Nephron (organoid): ENCODE measurements around the gene TPM2.

Experiments
- H3K27ac Mint-ChIP-seq, 3 experiments: 2 replicates each; pipeline ENCODE4 v1.8.0; 2020; ENCODE audit warnings: mixed read lengths in 3 of 3, mild to moderate bottlenecking in 2 of 3, moderate library complexity in 1 of 3
- H3K27me3 Mint-ChIP-seq: 2 replicates; pipeline ENCODE4 v1.8.0; 2021; ENCODE audit warnings: low read depth, mild to moderate bottlenecking, moderate library complexity, mixed read lengths
- H3K36me3 Mint-ChIP-seq: 2 replicates; pipeline ENCODE4 v1.8.0; 2020; ENCODE audit warnings: low read depth, mixed read lengths
- H3K4me1 Mint-ChIP-seq: 2 replicates; pipeline ENCODE4 v1.8.0; 2020; ENCODE audit warnings: mixed read lengths
- H3K4me3 Mint-ChIP-seq, 3 experiments: 2 replicates each; pipeline ENCODE4 v1.8.0; 2020; ENCODE audit warnings: mild to moderate bottlenecking in 3 of 3, mixed read lengths in 3 of 3, moderate library complexity in 2 of 3
- H3K9me3 Mint-ChIP-seq: 2 replicates; pipeline ENCODE4 v1.8.0; 2020; ENCODE audit warnings: mixed read lengths
- CTCF ChIP-seq, 3 experiments: fragments of 200-600 bp; sonication (generic); IDR thresholded peaks; one replicate each; pipeline ENCODE4 v1.5.0; 2021; ENCODE audit warnings: antibody characterized with exemption in 3 of 3; ENCODE audit not compliant: unreplicated experiment in 3 of 3

TPM2 gene

GRCh38 chr9:35658137-35658967 lies 31.4 kb downstream of the TPM2 start, which contains the start of gene CCDC107:
TSS of gene CCDC107 (plus strand) at chr9:35658292. CDS start at chr9:35658380, 88 bp downstream.
- H3K36me3 Mint-ChIP-seq: peaks cover 28% of the 10 kb centered on the region
- H3K27ac Mint-ChIP-seq: peak within 1 kb of the TSS; percentile 99
- peak within 1 kb of the TSS; percentile 78 to 88 (median 84) for H3K4me3 Mint-ChIP-seq
- H3K27me3 Mint-ChIP-seq: peaks cover 5% of the 10 kb centered on the region
- peaks cover 50% of the 10 kb centered on the region for H3K4me1 Mint-ChIP-seq
- peak; percentile 75 to 86 (median 77) for TF ChIP-seq CTCF (IDR thresholded peaks at IDR 0.05; ENCODE audit: unreplicated experiment in 3 of 3)
- no peaks in the 10 kb centered on the region for H3K9me3 Mint-ChIP-seq

GRCh38 chr9:35657546-35658136 lies 32.1 kb downstream of the TPM2 start, which contains the start of gene RMRP:
TSS of gene RMRP (minus strand) at chr9:35658019.
- Mint-ChIP-seq H3K9me3 (no peaks in the 10 kb centered on the region), H3K4me3 (peak within 1 kb of the TSS; percentile 78 to 88 (median 84)), H3K36me3 (peaks cover 27% of the 10 kb centered on the region), H3K4me1 (peaks cover 43% of the 10 kb centered on the region), H3K27ac (peak within 1 kb of the TSS; percentile 99), H3K27me3 (peaks cover 5% of the 10 kb centered on the region)
- peak; percentile 28 to 55 (median 39) for TF ChIP-seq CTCF (IDR thresholded peaks at IDR 0.05; ENCODE audit: unreplicated experiment in 3 of 3)

- Mint-ChIP-seq H3K4me3 (peak overlapping the region; percentile 78 to 84 (median 80)), H3K27me3 (peaks cover 5% of the 10 kb centered on the region), H3K36me3 (peaks cover 23% of the 10 kb centered on the region), H3K4me1 (peaks cover 37% of the 10 kb centered on the region), H3K27ac (peak overlapping the region; percentile 99), H3K9me3 (no peaks in the 10 kb centered on the region)
- TF ChIP-seq CTCF (IDR thresholded peaks at IDR 0.05; ENCODE audit: unreplicated experiment in 3 of 3): no peak
Observed at GRCh38 chr9:35656831-35657545, 32.7 kb downstream of the TPM2 start.

- peak overlapping the region; percentile 99 for H3K27ac Mint-ChIP-seq
- H3K27me3 Mint-ChIP-seq: peaks cover 8% of the 10 kb centered on the region
- no peaks in the 10 kb centered on the region for H3K9me3 Mint-ChIP-seq
- TF ChIP-seq CTCF (IDR thresholded peaks at IDR 0.05; ENCODE audit: unreplicated experiment in 3 of 3): no peak
- peaks cover 34% of the 10 kb centered on the region for H3K4me1 Mint-ChIP-seq
- H3K4me3 Mint-ChIP-seq: peak overlapping the region; percentile 78 to 84 (median 80)
- peaks cover 20% of the 10 kb centered on the region for H3K36me3 Mint-ChIP-seq
Observed at GRCh38 chr9:35656348-35656747, 33.4 kb downstream of the TPM2 start.

- no peaks in the 10 kb centered on the region for H3K36me3 Mint-ChIP-seq
- no peak overlapping the region for H3K27ac Mint-ChIP-seq
- no peak for TF ChIP-seq CTCF (IDR thresholded peaks at IDR 0.05; ENCODE audit: unreplicated experiment in 3 of 3)
- H3K4me3 Mint-ChIP-seq: no peak overlapping the region
- peaks cover 8% of the 10 kb centered on the region for H3K27me3 Mint-ChIP-seq
- H3K9me3 Mint-ChIP-seq: no peaks in the 10 kb centered on the region
- peaks cover 13% of the 10 kb centered on the region for H3K4me1 Mint-ChIP-seq
Observed at GRCh38 chr9:35653611-35654010, 36.1 kb downstream of the TPM2 start.
